Activated CD4-positive, alpha-beta T cell treated with anti-CD3 and anti-CD28 coated beads, Interleukin-2, amount 10 ng/mL, durations not matched to agents 7 days and 5 days (primary cell): ENCODE results near the gene HNRNPLL. TPM values are rescaled to one million over a fixed set of nuclear protein-coding genes. Genes with fewer than 3 reads are reported as not detected.
A peak's percentile ranks its signal among the peaks of the same experiment; 100 is the strongest.

ENCODE experiments used
- CTCF ChIA-PET: fragments of 350-600 bp; sonication (Branson Sonifier 250); formaldehyde crosslinking; loops from one replicate; lab custom pipeline; 2021; ENCODE audit warnings: antibody characterized with exemption; lab: Charles Lee
- POLR2A ChIA-PET: fragments of 350-600 bp; sonication (Branson Sonifier 250); formaldehyde crosslinking; loops from one replicate; lab custom pipeline; 2021; ENCODE audit warnings: antibody characterized with exemption; lab: Charles Lee
- DNase-seq: peaks from one replicate; pipeline ENCODE4 v3.0.0-alpha.2; 2020
- H3K27ac Mint-ChIP-seq: one replicate; pipeline ENCODE4 v1.8.0; 2021; ENCODE audit warnings: mild to moderate bottlenecking, moderate library complexity, mixed read lengths
- H3K27me3 Mint-ChIP-seq: one replicate; pipeline ENCODE4 v1.8.0; 2021; ENCODE audit warnings: mixed read lengths
- H3K36me3 Mint-ChIP-seq: one replicate; pipeline ENCODE4 v1.8.0; 2021; ENCODE audit warnings: low read depth, mixed read lengths
- H3K4me1 Mint-ChIP-seq: one replicate; pipeline ENCODE4 v1.8.0; 2021; ENCODE audit warnings: mixed read lengths
- H3K4me3 Mint-ChIP-seq: one replicate; pipeline ENCODE4 v1.8.0; 2021; ENCODE audit warnings: mild to moderate bottlenecking, moderate library complexity, mixed read lengths
- H3K9me3 Mint-ChIP-seq: one replicate; pipeline ENCODE4 v1.8.0; 2021; ENCODE audit warnings: mixed read lengths
- total RNA-seq, 2 experiments: library from RNA; stranded (reverse); gene quantifications; one replicate each; pipeline ENCODE4 v1.2.3, GENCODE V29; 2021

HNRNPLL gene
- total RNA-seq, 2 experiments from 2014 or later: 54.2 to 55.8 TPM

GRCh38 chr2:38600242-38600891 lies 2.4 kb downstream of the HNRNPLL start:
- H3K4me1 Mint-ChIP-seq: peaks cover 60% of the 10 kb centered on the region
- H3K36me3 Mint-ChIP-seq: peaks cover 11% of the 10 kb centered on the region
- H3K27ac Mint-ChIP-seq: peak overlapping the region; percentile 84
- no peaks in the 10 kb centered on the region for H3K27me3 Mint-ChIP-seq
- ChIA-PET CTCF (interaction anchor here (0.6 to 3.1 kb wide), 7 partner anchors 18 to 134 kb away, joined by 3 to 11 read pairs (median 3); partner anchors contain the start of gene GALM), POLR2A (interaction anchor here (0.6 to 3.1 kb wide), 5 partner anchors 19 to 513 kb away, joined by 3 to 13 read pairs (median 4); partner anchors contain the start of gene GALM)
- H3K4me3 Mint-ChIP-seq: peak overlapping the region; percentile 85
- H3K9me3 Mint-ChIP-seq: no peaks in the 10 kb centered on the region
- no peak for DNase-seq

GRCh38 chr2:38599706-38600105 lies 3.0 kb downstream of the HNRNPLL start:
- Mint-ChIP-seq H3K9me3 (no peaks in the 10 kb centered on the region), H3K4me1 (peaks cover 64% of the 10 kb centered on the region), H3K27ac (peak overlapping the region; percentile 36), H3K4me3 (peak overlapping the region; percentile 85), H3K27me3 (no peaks in the 10 kb centered on the region), H3K36me3 (peaks cover 11% of the 10 kb centered on the region)
- no peak for DNase-seq
- CTCF ChIA-PET: interaction anchor here (1.0 to 3.1 kb wide), 6 partner anchors 18 to 134 kb away, joined by 3 to 11 read pairs (median 3); no protein-coding TSS in a partner anchor
- POLR2A ChIA-PET: interaction anchor here (0.6 to 3.1 kb wide), 4 partner anchors 18 to 512 kb away, joined by 3 to 13 read pairs (median 4); partner anchors contain the start of gene GALM

GRCh38 chr2:38598991-38599295 lies 3.8 kb downstream of the HNRNPLL start:
- Mint-ChIP-seq H3K27ac (peak overlapping the region; percentile 38), H3K27me3 (no peaks in the 10 kb centered on the region), H3K9me3 (no peaks in the 10 kb centered on the region), H3K36me3 (peaks cover 11% of the 10 kb centered on the region), H3K4me1 (peaks cover 67% of the 10 kb centered on the region), H3K4me3 (peak overlapping the region; percentile 41)
- ChIA-PET POLR2A (no interaction called here), CTCF (interaction anchor here (0.7 to 1.9 kb wide), 11 partner anchors 8 to 142 kb away, joined by 3 to 6 read pairs (median 4); no protein-coding TSS in a partner anchor)
- DNase-seq: no peak

DNA sequence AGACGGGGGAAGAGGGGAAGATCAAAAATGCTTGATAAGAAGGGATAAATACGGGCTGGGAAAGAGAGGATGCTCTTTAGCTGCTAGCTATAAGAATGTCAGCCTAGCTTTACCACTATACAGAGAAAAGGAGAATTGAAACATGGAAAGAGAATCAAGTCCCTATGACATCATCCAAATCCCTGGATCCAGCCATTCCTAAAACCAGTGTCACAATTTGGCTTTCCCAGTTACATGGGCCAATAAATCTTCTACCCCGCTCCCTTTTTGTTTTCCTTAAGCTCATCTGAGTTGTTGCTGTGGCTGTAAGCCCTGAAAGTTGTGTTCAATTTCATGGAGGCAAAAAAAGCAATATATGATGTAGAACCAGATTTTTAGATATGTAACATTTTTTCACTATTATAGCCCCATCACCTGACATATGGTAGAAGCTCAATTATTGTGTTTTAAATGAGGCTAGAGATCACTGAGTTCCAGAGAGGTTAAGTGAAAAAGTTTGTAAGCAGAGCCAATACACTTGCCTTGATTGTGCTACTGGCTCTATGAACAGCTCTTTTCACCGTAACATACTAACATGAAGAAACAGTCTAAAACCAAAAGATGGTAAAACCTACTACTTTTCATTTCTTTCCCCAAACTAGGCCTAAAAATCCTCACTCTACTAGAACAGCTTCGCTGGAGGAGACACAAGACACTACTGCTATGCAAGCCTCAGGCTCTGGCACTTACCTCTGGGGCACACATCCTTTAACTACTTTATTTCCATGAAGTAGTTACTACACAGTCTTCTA lies 4.3 kb downstream of the HNRNPLL start:
- ChIA-PET POLR2A (no interaction called here), CTCF (interaction anchor here (0.6 to 1.9 kb wide), 13 partner anchors 9 to 564 kb away, joined by 3 to 6 read pairs (median 4); partner anchors contain the start of gene SRSF7)
- peak overlapping the region; percentile 38 for H3K27ac Mint-ChIP-seq

GRCh38 chr2:38597115-38597514 lies 5.6 kb downstream of the HNRNPLL start:
- peaks cover 14% of the 10 kb centered on the region for H3K36me3 Mint-ChIP-seq
- ChIA-PET POLR2A (no interaction called here), CTCF (interaction anchor here (0.6 to 3.8 kb wide), 5 partner anchors 15 to 154 kb away, joined by 3 to 18 read pairs (median 3); partner anchors contain the start of gene SRSF7)
- H3K9me3 Mint-ChIP-seq: no peaks in the 10 kb centered on the region
- H3K27ac Mint-ChIP-seq: peak overlapping the region; percentile 33
- DNase-seq: no peak
- no peak overlapping the region for H3K4me3 Mint-ChIP-seq
- peaks cover 73% of the 10 kb centered on the region for H3K4me1 Mint-ChIP-seq
- H3K27me3 Mint-ChIP-seq: no peaks in the 10 kb centered on the region

More for the DNA sequence above, 4.3 kb downstream of the HNRNPLL start:
- H3K4me1 Mint-ChIP-seq: peaks cover 64% of the 10 kb centered on the region
- peak overlapping the region; percentile 41 for H3K4me3 Mint-ChIP-seq
- no peaks in the 10 kb centered on the region for H3K27me3 Mint-ChIP-seq
- no peaks in the 10 kb centered on the region for H3K9me3 Mint-ChIP-seq
- DNase-seq: no peak
- H3K36me3 Mint-ChIP-seq: peaks cover 11% of the 10 kb centered on the region

GRCh38 chr2:38596229-38596628 lies 6.5 kb downstream of the HNRNPLL start:
- Mint-ChIP-seq H3K27me3 (no peaks in the 10 kb centered on the region), H3K4me1 (peaks cover 74% of the 10 kb centered on the region), H3K9me3 (no peaks in the 10 kb centered on the region), H3K4me3 (no peak overlapping the region), H3K27ac (peak overlapping the region; percentile 60), H3K36me3 (peaks cover 16% of the 10 kb centered on the region)
- ChIA-PET CTCF (interaction anchor here (0.6 to 3.8 kb wide), 5 partner anchors 14 to 148 kb away, joined by 3 to 18 read pairs (median 4); no protein-coding TSS in a partner anchor), POLR2A (interaction anchor here (0.7 kb wide), 1 partner anchor 63 kb away, joined by 6 read pairs; no protein-coding TSS in a partner anchor)
- no peak for DNase-seq

DNA sequence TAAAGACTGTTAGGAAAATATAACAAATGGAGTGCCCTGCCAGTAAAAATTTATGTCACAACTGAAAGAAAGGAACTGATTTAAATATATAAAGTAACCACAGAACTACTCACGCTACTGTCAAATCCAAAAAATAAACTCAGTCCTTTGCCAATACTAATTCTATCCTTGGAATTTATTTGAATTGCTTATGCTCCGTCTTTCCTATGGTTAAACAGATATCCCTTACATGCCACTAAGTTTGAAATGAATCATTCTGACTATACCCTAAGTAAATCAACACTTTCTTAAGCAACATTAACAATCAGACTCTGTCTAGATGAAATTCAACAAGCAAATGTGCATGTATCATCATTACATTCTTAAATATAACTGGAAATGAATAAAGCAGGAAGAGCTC lies 9.8 kb downstream of the HNRNPLL start:
- CTCF ChIA-PET: interaction anchor here (1.3 kb wide), 1 partner anchor 73 kb away, joined by 3 read pairs; the partner anchor contains the start of gene GALM
- H3K27ac Mint-ChIP-seq: peak overlapping the region; percentile 25
- H3K36me3 Mint-ChIP-seq: peaks cover 28% of the 10 kb centered on the region
- no peaks in the 10 kb centered on the region for H3K27me3 Mint-ChIP-seq
- no peaks in the 10 kb centered on the region for H3K9me3 Mint-ChIP-seq
- POLR2A ChIA-PET: no interaction called here
- DNase-seq: no peak
- peaks cover 58% of the 10 kb centered on the region for H3K4me1 Mint-ChIP-seq
- no peak overlapping the region for H3K4me3 Mint-ChIP-seq

GRCh38 chr2:38591152-38591551 lies 11.6 kb downstream of the HNRNPLL start:
- Mint-ChIP-seq H3K27ac (peak overlapping the region; percentile 22), H3K27me3 (no peaks in the 10 kb centered on the region), H3K9me3 (no peaks in the 10 kb centered on the region), H3K36me3 (peaks cover 32% of the 10 kb centered on the region), H3K4me1 (peaks cover 49% of the 10 kb centered on the region), H3K4me3 (no peak overlapping the region)
- CTCF ChIA-PET: interaction anchor here (1.1 to 1.5 kb wide), 4 partner anchors 10 to 13 kb away, joined by 3 to 8 read pairs (median 4); no protein-coding TSS in a partner anchor
- POLR2A ChIA-PET: no interaction called here
- no peak for DNase-seq

GRCh38 chr2:38590053-38590452 lies 12.7 kb downstream of the HNRNPLL start:
- H3K36me3 Mint-ChIP-seq: peaks cover 36% of the 10 kb centered on the region
- ChIA-PET POLR2A (interaction anchor here (0.7 kb wide), 1 partner anchor 8 kb away, joined by 4 read pairs; no protein-coding TSS in a partner anchor), CTCF (interaction anchor here (1.1 to 1.5 kb wide), 4 partner anchors 8 to 14 kb away, joined by 3 to 8 read pairs (median 4); no protein-coding TSS in a partner anchor)
- no peaks in the 10 kb centered on the region for H3K27me3 Mint-ChIP-seq
- H3K4me3 Mint-ChIP-seq: no peak overlapping the region
- H3K27ac Mint-ChIP-seq: no peak overlapping the region
- peaks cover 46% of the 10 kb centered on the region for H3K4me1 Mint-ChIP-seq
- no peaks in the 10 kb centered on the region for H3K9me3 Mint-ChIP-seq
- DNase-seq: no peak

DNA sequence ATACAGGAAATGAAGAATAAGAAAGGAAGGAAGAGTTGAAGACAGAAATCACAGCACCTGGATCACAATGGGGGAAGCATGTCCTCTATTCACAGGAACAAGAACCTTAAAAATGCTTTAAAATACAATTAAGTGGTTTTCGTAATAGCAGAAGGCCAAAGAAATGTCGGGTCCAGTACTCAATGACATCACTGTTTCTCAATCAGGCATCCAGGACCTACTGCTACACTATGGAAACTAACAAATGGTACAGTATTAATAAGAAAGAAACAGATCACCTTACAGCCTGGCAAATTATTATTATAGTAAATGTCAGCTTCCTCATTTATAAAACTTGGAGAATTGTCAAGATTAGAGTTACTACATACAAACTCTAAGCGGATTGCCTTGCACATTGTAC lies 15.8 kb downstream of the HNRNPLL start:
- POLR2A ChIA-PET: no interaction called here
- CTCF ChIA-PET: no interaction called here
- Mint-ChIP-seq H3K36me3 (peaks cover 36% of the 10 kb centered on the region), H3K4me3 (no peak overlapping the region), H3K9me3 (no peaks in the 10 kb centered on the region), H3K4me1 (peaks cover 25% of the 10 kb centered on the region), H3K27ac (no peak overlapping the region), H3K27me3 (no peaks in the 10 kb centered on the region)
- no peak for DNase-seq

DNA sequence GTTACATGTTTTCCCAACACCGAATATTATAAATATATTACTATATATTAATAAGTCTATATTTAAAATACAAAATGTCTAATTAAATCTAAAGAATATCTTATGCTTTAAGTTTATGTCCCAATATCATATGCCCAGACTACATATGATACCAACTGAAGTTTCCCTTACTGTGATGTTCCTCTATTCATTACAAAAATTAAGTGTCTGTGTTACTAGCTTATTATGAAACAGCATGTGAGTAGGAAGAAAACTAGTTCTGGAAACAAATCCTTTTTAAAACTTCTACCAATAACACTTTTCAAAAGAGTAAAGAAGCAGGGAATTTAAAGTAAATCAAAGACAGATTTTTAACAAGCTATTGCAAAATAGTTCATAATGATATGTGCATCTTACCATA lies 17.8 kb downstream of the HNRNPLL start:
- ChIA-PET POLR2A (no interaction called here), CTCF (interaction anchor here (1.6 kb wide), 1 partner anchor 149 kb away, joined by 3 read pairs; no protein-coding TSS in a partner anchor)
- peaks cover 25% of the 10 kb centered on the region for H3K4me1 Mint-ChIP-seq
- no peak overlapping the region for H3K27ac Mint-ChIP-seq
- H3K4me3 Mint-ChIP-seq: no peak overlapping the region
- no peaks in the 10 kb centered on the region for H3K27me3 Mint-ChIP-seq
- H3K9me3 Mint-ChIP-seq: no peaks in the 10 kb centered on the region
- no peak for DNase-seq
- H3K36me3 Mint-ChIP-seq: peaks cover 39% of the 10 kb centered on the region

DNA sequence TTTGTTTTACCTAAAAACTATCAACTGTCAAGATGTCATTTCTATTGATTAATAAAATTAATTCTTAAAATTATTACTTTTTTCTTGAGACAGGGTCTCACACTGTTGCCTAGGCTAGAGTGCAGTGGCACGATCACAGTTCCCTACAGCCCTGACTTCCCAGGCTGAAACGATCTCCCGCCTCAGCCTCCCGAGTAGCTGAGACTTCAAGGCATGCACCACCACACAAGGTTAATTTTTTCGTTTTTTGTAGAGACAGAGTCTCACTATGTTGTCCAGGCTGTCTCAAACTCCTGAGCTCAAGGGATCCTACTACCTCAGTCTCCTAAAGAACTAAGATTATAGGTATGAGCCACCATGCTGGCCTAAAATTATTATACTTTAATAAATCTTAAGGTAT lies 18.7 kb downstream of the HNRNPLL start:
- ChIA-PET CTCF (interaction anchor here (0.5 to 1.9 kb wide), 6 partner anchors 23 to 150 kb away, joined by 3 to 5 read pairs (median 3); partner anchors contain the start of gene GALM), POLR2A (no interaction called here)
- H3K4me1 Mint-ChIP-seq: peaks cover 19% of the 10 kb centered on the region
- H3K36me3 Mint-ChIP-seq: peaks cover 36% of the 10 kb centered on the region
- no peak overlapping the region for H3K4me3 Mint-ChIP-seq
- no peaks in the 10 kb centered on the region for H3K9me3 Mint-ChIP-seq
- no peaks in the 10 kb centered on the region for H3K27me3 Mint-ChIP-seq
- H3K27ac Mint-ChIP-seq: no peak overlapping the region
- no peak for DNase-seq
